Gastrocnemius medialis (tissue), 4 donors: ENCODE results near the gene TMEM165.

Source experiments
- POLR2A ChIP-seq, 2 donors: fragments of 450-650 bp; IDR thresholded peaks; one replicate each; pipeline ENCODE4 v1.6.1; 2017; ENCODE audit warnings: antibody characterized with exemption in 2 of 2, mild to moderate bottlenecking in 2 of 2, moderate library complexity in 2 of 2
- TF ChIP-seq, protein P1 (sequence below), 5 experiments: fragments of 450-650 bp in 3 of 5; fragments of 200-600 bp in 2 of 5; sonication (generic) in 2 of 5; IDR thresholded peaks in 4 of 5; conservative IDR thresholded peaks in 1 of 5; 1 replicate in 4 of 5; 2 replicates in 1 of 5; pipeline ENCODE4 v1.5.1; 2016 to 2019; ENCODE audit warnings: antibody characterized with exemption in 5 of 5, mild to moderate bottlenecking in 3 of 5, moderate library complexity in 3 of 5

DNA sequence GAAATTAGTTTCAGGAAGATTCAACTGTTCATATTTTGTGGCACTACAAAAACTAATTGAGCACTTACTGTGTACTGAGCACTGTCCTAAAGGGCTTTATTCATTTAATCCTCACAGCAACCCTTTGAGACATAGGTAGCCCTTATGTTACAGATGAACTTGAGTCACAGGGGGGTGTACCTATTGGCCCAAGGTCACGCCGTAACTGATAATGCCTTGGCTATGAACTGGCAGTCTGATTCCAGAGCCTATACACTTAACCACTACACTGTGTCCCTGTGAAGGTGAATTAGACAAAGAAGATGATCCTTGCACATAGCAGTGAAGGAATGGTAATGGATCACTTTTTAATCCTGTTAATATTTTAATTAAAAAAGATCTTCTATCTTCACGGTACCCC lies 12.0 kb downstream of the TMEM165 start:
- TF ChIP-seq, protein P1, sequence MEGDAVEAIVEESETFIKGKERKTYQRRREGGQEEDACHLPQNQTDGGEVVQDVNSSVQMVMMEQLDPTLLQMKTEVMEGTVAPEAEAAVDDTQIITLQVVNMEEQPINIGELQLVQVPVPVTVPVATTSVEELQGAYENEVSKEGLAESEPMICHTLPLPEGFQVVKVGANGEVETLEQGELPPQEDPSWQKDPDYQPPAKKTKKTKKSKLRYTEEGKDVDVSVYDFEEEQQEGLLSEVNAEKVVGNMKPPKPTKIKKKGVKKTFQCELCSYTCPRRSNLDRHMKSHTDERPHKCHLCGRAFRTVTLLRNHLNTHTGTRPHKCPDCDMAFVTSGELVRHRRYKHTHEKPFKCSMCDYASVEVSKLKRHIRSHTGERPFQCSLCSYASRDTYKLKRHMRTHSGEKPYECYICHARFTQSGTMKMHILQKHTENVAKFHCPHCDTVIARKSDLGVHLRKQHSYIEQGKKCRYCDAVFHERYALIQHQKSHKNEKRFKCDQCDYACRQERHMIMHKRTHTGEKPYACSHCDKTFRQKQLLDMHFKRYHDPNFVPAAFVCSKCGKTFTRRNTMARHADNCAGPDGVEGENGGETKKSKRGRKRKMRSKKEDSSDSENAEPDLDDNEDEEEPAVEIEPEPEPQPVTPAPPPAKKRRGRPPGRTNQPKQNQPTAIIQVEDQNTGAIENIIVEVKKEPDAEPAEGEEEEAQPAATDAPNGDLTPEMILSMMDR (IDR thresholded peaks at IDR 0.05 in 4 of 5, conservative IDR thresholded peaks at IDR 0.05 in 1 of 5) = no peak
- TF ChIP-seq POLR2A (IDR thresholded peaks at IDR 0.05) = no peak
